ENCODE measurements around the gene CFI. TPM values are rescaled to one million over a fixed set of nuclear protein-coding genes. Genes with fewer than 3 reads are reported as not detected.

The CFI gene
- total and polyA plus RNA-seq, 2 of the 8 experiments (the other 6 are each of a cell fraction or from before 2014, with no cell fraction given): not detected

GRCh38 chr4:109745830-109746229 is 56.0 kb downstream of the CFI start:
- Histone ChIP-seq H2BK20ac (ENCODE audit: low read length) (no peak overlapping the region), H3K14ac (ENCODE audit: insufficient read length) (no peak overlapping the region), H3K79me2 (ENCODE audit: control insufficient read depth in 1 of 2, insufficient read depth in 2 of 2, low read length in 2 of 2) (no peaks in the 10 kb centered on the region), H4K91ac (replicated peaks; ENCODE audit: insufficient read length, low read length) (no peak overlapping the region), H3K4me3 (ENCODE audit: extremely low read depth in 1 of 4, insufficient read depth in 2 of 4, low read depth in 3 of 4, low read length in 4 of 4) (no peak overlapping the region), H3K79me1 (ENCODE audit: low read depth, low read length) (no peaks in the 10 kb centered on the region), H2AFZ (ENCODE audit: low read length) (no peak overlapping the region), H4K8ac (ENCODE audit: extremely low read depth, insufficient read depth, low read length) (no peak overlapping the region), H3K27me3 (replicated peaks in 1 of 4; ENCODE audit: control insufficient read depth in 3 of 4, extremely low read depth in 1 of 4, insufficient read depth in 3 of 4, low read length in 3 of 4) (no peaks in the 10 kb centered on the region), H3K9me3 (ENCODE audit: insufficient read depth in 2 of 2, low read depth in 1 of 2, low read length in 1 of 2) (no peaks in the 10 kb centered on the region), H3K27ac (ENCODE audit: low read depth, low read length) (no peak overlapping the region), H4K20me1 (replicated peaks in 1 of 2; ENCODE audit: control insufficient read depth in 1 of 2, insufficient read depth in 2 of 2, low read length in 2 of 2) (no peaks in the 10 kb centered on the region), H2AK5ac (ENCODE audit: low read depth, low read length) (no peak overlapping the region), H2BK12ac (ENCODE audit: low read depth, low read length) (no peak overlapping the region), H3K4ac (replicated peaks; ENCODE audit: insufficient read length, low read depth, low read length) (no peak overlapping the region), H3K18ac (ENCODE audit: extremely low read depth, low read length) (no peak overlapping the region), H2BK120ac (replicated peaks; ENCODE audit: low read depth, low read length) (no peak overlapping the region), H3K56ac (replicated peaks; ENCODE audit: insufficient read length, low read depth, low read length) (no peak overlapping the region), H3K4me2 (ENCODE audit: insufficient read depth in 1 of 2, low read depth in 2 of 2, low read length in 2 of 2) (no peak overlapping the region), H4K5ac (ENCODE audit: insufficient read length, low read depth, low read length) (no peak overlapping the region), H3K36me3 (ENCODE audit: control insufficient read depth in 2 of 4, insufficient read depth in 4 of 4, low read length in 3 of 4) (no peaks in the 10 kb centered on the region), H2BK5ac (ENCODE audit: low read depth, low read length) (no peak overlapping the region), H2BK15ac (ENCODE audit: low read length) (no peak overlapping the region), H3K4me1 (replicated peaks in 1 of 4; ENCODE audit: control insufficient read depth in 3 of 4, insufficient read depth in 4 of 4, low read length in 3 of 4) (no peaks in the 10 kb centered on the region), H3K23ac (ENCODE audit: insufficient read length) (no peak overlapping the region), H3K9ac (replicated peaks in 1 of 4; ENCODE audit: extremely low read depth in 1 of 4, low read depth in 3 of 4, low read length in 3 of 4) (no peak overlapping the region), H3K23me2 (ENCODE audit: low read depth, low read length) (no peaks in the 10 kb centered on the region)
- DNase-seq (ENCODE audit: low read depth in 1 of 2, low spot score in 2 of 2) (no peak), FAIRE-seq (no peak)
- ChIA-PET CTCF (ENCODE audit: partially characterized antibody) (interaction anchor here (0.6 to 1.6 kb wide), 2 partner anchors 13 to 69 kb away, joined by 3 read pairs; partner anchors contain the start of gene GAR1), POLR2A (ENCODE audit: partially characterized antibody) (no interaction called here)
- TF ChIP-seq KDM4A (IDR thresholded peaks at IDR 0.05; ENCODE audit: low read depth, low read length, severe bottlenecking) (no peak), FOSL1 (IDR thresholded peaks at IDR 0.05; ENCODE audit: insufficient read depth, low read depth, low read length) (no peak), PHF8 (conservative IDR thresholded peaks at IDR 0.05; ENCODE audit: low read depth, low read length) (no peak), RAD21 (IDR thresholded peaks at IDR 0.05 in 1 of 2, conservative IDR thresholded peaks at IDR 0.05 in 1 of 2; ENCODE audit: low read depth in 2 of 2, low read length in 2 of 2) (no peak)

Measured in H1 (cell line).